ENCODE results near the gene RAB11FIP5. TPM values are rescaled to one million over a fixed set of nuclear protein-coding genes. Genes with fewer than 3 reads are reported as not detected.

The RAB11FIP5 gene
- total and polyA plus RNA-seq, 2 experiments from 2014 or later = 4.4 to 16.6 TPM

DNA sequence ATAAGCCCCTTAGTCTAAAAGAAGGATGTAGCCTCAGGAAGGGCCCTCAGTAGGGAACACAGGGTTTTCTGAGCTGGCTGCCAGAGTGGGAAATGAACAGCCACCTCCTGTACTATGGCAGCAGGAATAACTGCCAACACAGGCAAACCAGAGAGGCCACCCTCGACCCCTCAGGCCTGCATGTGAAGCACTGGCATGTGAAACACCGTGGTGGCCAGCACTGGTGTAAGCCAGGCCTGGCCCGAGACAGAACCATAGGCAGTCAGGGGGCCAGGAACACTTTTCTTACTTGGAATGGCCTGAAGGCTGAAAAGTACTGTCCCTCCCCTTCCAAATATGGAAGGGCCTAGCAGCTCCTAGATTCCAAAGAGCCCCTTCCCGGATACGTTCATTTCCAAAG lies 69.5 kb downstream of the RAB11FIP5 start (continued):
- TF ChIP-seq EZH2 (IDR thresholded peaks at IDR 0.05; ENCODE audit: low read depth, unreplicated experiment) = no peak
- no peak for TF ChIP-seq ZNF114 (CRISPR knock-in tag; IDR thresholded peaks at IDR 0.05)
- no peak for TF ChIP-seq STAT1 (IDR thresholded peaks at IDR 0.05; ENCODE audit: unreplicated experiment)
- no peak for TF ChIP-seq NANOG (IDR thresholded peaks at IDR 0.05; ENCODE audit: borderline replicate concordance)
- TF ChIP-seq, protein P1, sequence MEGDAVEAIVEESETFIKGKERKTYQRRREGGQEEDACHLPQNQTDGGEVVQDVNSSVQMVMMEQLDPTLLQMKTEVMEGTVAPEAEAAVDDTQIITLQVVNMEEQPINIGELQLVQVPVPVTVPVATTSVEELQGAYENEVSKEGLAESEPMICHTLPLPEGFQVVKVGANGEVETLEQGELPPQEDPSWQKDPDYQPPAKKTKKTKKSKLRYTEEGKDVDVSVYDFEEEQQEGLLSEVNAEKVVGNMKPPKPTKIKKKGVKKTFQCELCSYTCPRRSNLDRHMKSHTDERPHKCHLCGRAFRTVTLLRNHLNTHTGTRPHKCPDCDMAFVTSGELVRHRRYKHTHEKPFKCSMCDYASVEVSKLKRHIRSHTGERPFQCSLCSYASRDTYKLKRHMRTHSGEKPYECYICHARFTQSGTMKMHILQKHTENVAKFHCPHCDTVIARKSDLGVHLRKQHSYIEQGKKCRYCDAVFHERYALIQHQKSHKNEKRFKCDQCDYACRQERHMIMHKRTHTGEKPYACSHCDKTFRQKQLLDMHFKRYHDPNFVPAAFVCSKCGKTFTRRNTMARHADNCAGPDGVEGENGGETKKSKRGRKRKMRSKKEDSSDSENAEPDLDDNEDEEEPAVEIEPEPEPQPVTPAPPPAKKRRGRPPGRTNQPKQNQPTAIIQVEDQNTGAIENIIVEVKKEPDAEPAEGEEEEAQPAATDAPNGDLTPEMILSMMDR (conservative IDR thresholded peaks at IDR 0.05; ENCODE audit: low read depth in 2 of 2) = no peak
- no peak for TF ChIP-seq ZNF331 (CRISPR knock-in tag; IDR thresholded peaks at IDR 0.05; ENCODE audit: low read depth)
- TF ChIP-seq EZH2phosphoT487 (IDR thresholded peaks at IDR 0.05; ENCODE audit: unreplicated experiment) = no peak
- TF ChIP-seq, protein P2, sequence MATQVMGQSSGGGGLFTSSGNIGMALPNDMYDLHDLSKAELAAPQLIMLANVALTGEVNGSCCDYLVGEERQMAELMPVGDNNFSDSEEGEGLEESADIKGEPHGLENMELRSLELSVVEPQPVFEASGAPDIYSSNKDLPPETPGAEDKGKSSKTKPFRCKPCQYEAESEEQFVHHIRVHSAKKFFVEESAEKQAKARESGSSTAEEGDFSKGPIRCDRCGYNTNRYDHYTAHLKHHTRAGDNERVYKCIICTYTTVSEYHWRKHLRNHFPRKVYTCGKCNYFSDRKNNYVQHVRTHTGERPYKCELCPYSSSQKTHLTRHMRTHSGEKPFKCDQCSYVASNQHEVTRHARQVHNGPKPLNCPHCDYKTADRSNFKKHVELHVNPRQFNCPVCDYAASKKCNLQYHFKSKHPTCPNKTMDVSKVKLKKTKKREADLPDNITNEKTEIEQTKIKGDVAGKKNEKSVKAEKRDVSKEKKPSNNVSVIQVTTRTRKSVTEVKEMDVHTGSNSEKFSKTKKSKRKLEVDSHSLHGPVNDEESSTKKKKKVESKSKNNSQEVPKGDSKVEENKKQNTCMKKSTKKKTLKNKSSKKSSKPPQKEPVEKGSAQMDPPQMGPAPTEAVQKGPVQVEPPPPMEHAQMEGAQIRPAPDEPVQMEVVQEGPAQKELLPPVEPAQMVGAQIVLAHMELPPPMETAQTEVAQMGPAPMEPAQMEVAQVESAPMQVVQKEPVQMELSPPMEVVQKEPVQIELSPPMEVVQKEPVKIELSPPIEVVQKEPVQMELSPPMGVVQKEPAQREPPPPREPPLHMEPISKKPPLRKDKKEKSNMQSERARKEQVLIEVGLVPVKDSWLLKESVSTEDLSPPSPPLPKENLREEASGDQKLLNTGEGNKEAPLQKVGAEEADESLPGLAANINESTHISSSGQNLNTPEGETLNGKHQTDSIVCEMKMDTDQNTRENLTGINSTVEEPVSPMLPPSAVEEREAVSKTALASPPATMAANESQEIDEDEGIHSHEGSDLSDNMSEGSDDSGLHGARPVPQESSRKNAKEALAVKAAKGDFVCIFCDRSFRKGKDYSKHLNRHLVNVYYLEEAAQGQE (IDR thresholded peaks at IDR 0.05; ENCODE audit: unreplicated experiment) = no peak

DNA sequence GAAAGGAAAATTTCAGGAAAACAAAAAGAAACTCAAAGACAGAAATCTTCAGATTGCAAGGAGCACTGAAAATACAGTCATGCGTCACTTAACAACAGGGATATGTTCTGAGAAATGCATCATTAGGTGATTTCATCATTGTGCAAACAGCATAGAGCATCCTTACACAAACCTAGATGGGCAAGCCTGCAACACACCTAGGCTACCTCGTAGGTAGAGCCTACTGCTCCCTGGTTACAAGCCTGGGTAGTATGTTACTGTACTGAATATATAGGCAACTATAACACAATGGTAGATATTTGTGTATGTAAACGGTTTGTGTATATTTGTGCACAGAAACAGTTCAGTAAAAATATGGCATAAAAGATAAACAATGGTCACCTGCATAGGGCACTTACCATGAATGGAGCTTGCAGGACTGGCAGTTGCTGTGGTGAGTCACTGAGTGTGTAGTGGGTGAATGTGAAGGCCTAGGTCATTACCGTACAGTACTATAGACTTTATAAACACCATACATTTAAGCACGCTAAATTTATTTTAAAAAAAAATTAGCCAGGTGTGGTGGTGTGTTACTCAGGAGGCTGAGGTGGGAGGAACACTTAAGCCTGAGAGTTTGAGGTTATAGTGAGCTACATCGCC lies 74.7 kb downstream of the RAB11FIP5 start:
- TF ChIP-seq STAT1 (IDR thresholded peaks at IDR 0.05; ENCODE audit: unreplicated experiment) (no peak), EZH2 (IDR thresholded peaks at IDR 0.05; ENCODE audit: low read depth, unreplicated experiment) (no peak), NANOG (IDR thresholded peaks at IDR 0.05; ENCODE audit: borderline replicate concordance) (no peak), JUNB (IDR thresholded peaks at IDR 0.05; ENCODE audit: unreplicated experiment) (no peak), ZNF331 (CRISPR knock-in tag; IDR thresholded peaks at IDR 0.05; ENCODE audit: low read depth) (no peak)
- TF ChIP-seq, protein P1 (conservative IDR thresholded peaks at IDR 0.05; ENCODE audit: low read depth in 2 of 2) = no peak
- no peak for DNase-seq (ENCODE audit: low spot score)
- no peaks in the 10 kb centered on the region; the same call in 1 of the 3 replicates for H3K36me3 Mint-ChIP-seq (ENCODE audit: low read depth)
- no peaks in the 10 kb centered on the region for H3K79me2 ChIP-seq (replicated peaks; ENCODE audit: insufficient read depth)
- no peak overlapping the region for H3K4me2 ChIP-seq
- no peak overlapping the region for H2AFZ ChIP-seq
- H3K36me3 ChIP-seq (ENCODE audit: insufficient read depth) = no peaks in the 10 kb centered on the region
- no peak overlapping the region for H3K27ac ChIP-seq (ENCODE audit: low read depth)
- peaks cover 17% of the 10 kb centered on the region for H3K4me1 Mint-ChIP-seq
- ATAC-seq = no peak
- no peaks in the 10 kb centered on the region for H3K9me2 ChIP-seq (ENCODE audit: insufficient read depth)
- H3K4me1 ChIP-seq (ENCODE audit: insufficient read depth) = peaks cover 12% of the 10 kb centered on the region
- no peaks in the 10 kb centered on the region for H3K9me3 Mint-ChIP-seq
- no peak overlapping the region for H3K4me3 Mint-ChIP-seq
- H3K4me3 ChIP-seq = no peak overlapping the region
- H3K27me3 Mint-ChIP-seq (ENCODE audit: insufficient read depth, low read depth, poor library complexity) = peaks cover 7% of the 10 kb centered on the region
- H3F3A ChIP-seq (replicated peaks; ENCODE audit: low read depth) = no peaks in the 10 kb centered on the region
- no peaks in the 10 kb centered on the region for H3K27me3 ChIP-seq (ENCODE audit: insufficient read depth)
- no peaks in the 10 kb centered on the region; the same call in 1 of the 2 replicates for H4K20me1 ChIP-seq (replicated peaks; ENCODE audit: insufficient read depth)
- H3K27ac Mint-ChIP-seq = no peak overlapping the region
